ENCODE results near the gene SLC40A1. TPM values are rescaled to one million over a fixed set of nuclear protein-coding genes. Genes with fewer than 3 reads are reported as not detected.

SLC40A1 gene
- total RNA-seq, 1 donor from 2014 or later: 3.1 TPM

DNA sequence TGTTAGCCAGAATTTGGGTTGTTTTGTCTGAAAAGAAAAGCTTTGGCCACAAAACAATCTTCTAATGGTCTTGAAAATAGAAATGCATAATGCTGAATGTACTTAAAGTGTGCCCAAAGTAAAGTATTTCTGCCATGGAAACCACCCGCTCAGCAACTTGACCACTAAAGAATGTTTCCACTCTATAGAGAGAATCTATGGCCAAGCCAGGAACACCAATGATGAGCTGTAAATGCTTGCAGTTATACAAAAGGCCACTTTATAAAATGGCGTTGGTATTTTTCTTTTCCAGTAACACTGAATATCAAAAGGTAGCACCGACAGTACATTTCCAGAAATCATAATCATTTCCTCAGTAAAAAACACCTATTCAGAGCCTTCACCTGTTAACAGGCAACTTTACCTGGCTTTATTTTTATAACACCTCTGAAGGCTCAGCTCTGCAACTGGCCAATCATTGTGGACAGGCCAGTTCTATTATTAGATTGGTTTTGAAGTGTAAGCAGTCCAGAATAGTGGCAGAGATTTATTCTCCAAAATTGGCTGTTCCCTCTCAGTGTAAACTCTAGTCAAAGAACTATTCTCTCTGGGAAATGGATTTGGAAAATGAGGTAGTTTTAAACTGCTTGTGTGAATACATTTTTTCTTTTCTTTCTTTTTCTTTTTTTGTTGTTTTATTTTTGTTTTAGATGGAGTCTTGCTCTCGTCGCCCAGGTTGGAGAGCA lies 36.1 kb downstream of the SLC40A1 start:
- no peak overlapping the region for H3K4me3 ChIP-seq (ENCODE audit: insufficient read depth, low read depth, low read length)
- H3K4me2 ChIP-seq (ENCODE audit: low read length): no peak overlapping the region
- H4K20me1 ChIP-seq (ENCODE audit: insufficient read depth, low read length): no peaks in the 10 kb centered on the region
- H3K9me3 Mint-ChIP-seq (ENCODE audit: unreplicated experiment): no peaks in the 10 kb centered on the region
- H3K36me3 Mint-ChIP-seq (ENCODE audit: low read depth, unreplicated experiment): no peaks in the 10 kb centered on the region
- DNase-seq (ENCODE audit: low read depth) (no peak), FAIRE-seq (no peak)
- TF ChIP-seq, protein P1, sequence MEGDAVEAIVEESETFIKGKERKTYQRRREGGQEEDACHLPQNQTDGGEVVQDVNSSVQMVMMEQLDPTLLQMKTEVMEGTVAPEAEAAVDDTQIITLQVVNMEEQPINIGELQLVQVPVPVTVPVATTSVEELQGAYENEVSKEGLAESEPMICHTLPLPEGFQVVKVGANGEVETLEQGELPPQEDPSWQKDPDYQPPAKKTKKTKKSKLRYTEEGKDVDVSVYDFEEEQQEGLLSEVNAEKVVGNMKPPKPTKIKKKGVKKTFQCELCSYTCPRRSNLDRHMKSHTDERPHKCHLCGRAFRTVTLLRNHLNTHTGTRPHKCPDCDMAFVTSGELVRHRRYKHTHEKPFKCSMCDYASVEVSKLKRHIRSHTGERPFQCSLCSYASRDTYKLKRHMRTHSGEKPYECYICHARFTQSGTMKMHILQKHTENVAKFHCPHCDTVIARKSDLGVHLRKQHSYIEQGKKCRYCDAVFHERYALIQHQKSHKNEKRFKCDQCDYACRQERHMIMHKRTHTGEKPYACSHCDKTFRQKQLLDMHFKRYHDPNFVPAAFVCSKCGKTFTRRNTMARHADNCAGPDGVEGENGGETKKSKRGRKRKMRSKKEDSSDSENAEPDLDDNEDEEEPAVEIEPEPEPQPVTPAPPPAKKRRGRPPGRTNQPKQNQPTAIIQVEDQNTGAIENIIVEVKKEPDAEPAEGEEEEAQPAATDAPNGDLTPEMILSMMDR (IDR thresholded peaks at IDR 0.05; ENCODE audit: insufficient read depth, low read depth, low read length): no peak
- TF ChIP-seq EZH2 (IDR thresholded peaks at IDR 0.05; ENCODE audit: insufficient read depth, low read length): no peak
- peaks cover 11% of the 10 kb centered on the region for H3K4me1 Mint-ChIP-seq (ENCODE audit: low read depth, unreplicated experiment)
- H3K27me3 ChIP-seq (ENCODE audit: insufficient read depth, low read length): no peaks in the 10 kb centered on the region
- H3K79me2 ChIP-seq (ENCODE audit: insufficient read depth, low read length): no peaks in the 10 kb centered on the region
- H3K36me3 ChIP-seq (ENCODE audit: insufficient read depth, low read length): no peaks in the 10 kb centered on the region
- no peaks in the 10 kb centered on the region for H3K9me3 ChIP-seq (ENCODE audit: insufficient read depth, low read depth, low read length)
- no peak overlapping the region for H3K27ac Mint-ChIP-seq (ENCODE audit: unreplicated experiment)
- H3K9ac ChIP-seq (ENCODE audit: low read length): no peak overlapping the region
- no peak overlapping the region for H3K4me3 Mint-ChIP-seq (ENCODE audit: unreplicated experiment)
- H3K27ac ChIP-seq (ENCODE audit: low read depth, low read length): no peak overlapping the region
- H3K4me1 ChIP-seq (ENCODE audit: insufficient read depth, low read length): no peaks in the 10 kb centered on the region
- no peak overlapping the region for H2AFZ ChIP-seq (ENCODE audit: low read depth, low read length)
- no peaks in the 10 kb centered on the region for H3K27me3 Mint-ChIP-seq (ENCODE audit: low read depth, unreplicated experiment)

DNA sequence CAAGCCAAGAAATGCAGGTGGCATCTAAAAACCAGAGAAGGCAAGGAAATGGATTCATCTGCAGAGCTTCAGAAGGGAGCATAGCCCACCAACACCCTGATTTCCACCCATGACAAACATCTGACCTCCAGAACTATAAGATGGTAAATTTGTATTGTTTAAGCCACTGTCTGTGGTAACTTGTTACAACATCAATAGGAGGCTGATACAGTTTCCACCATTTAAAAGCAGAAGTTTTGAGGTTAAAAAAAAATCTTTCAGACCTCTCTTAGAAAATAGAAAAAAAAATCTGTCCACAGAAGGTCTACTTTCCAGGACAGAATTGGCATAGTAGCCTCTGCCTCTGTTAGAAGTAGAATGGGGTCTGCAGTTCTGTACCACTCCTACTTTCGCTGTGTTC lies 37.2 kb downstream of the SLC40A1 start:
- Mint-ChIP-seq H3K27ac (ENCODE audit: unreplicated experiment) (no peak overlapping the region), H3K4me1 (ENCODE audit: low read depth, unreplicated experiment) (peaks cover 1% of the 10 kb centered on the region), H3K36me3 (ENCODE audit: low read depth, unreplicated experiment) (no peaks in the 10 kb centered on the region), H3K27me3 (ENCODE audit: low read depth, unreplicated experiment) (no peaks in the 10 kb centered on the region), H3K4me3 (ENCODE audit: unreplicated experiment) (no peak overlapping the region), H3K9me3 (ENCODE audit: unreplicated experiment) (no peaks in the 10 kb centered on the region)
- Histone ChIP-seq H3K9me3 (ENCODE audit: insufficient read depth, low read depth, low read length) (no peaks in the 10 kb centered on the region), H3K4me3 (ENCODE audit: insufficient read depth, low read depth, low read length) (no peak overlapping the region), H3K27me3 (ENCODE audit: insufficient read depth, low read length) (no peaks in the 10 kb centered on the region), H3K4me1 (ENCODE audit: insufficient read depth, low read length) (no peaks in the 10 kb centered on the region), H2AFZ (ENCODE audit: low read depth, low read length) (no peak overlapping the region), H3K4me2 (ENCODE audit: low read length) (no peak overlapping the region), H3K9ac (ENCODE audit: low read length) (no peak overlapping the region), H3K27ac (ENCODE audit: low read depth, low read length) (no peak overlapping the region), H3K36me3 (ENCODE audit: insufficient read depth, low read length) (no peaks in the 10 kb centered on the region), H3K79me2 (ENCODE audit: insufficient read depth, low read length) (no peaks in the 10 kb centered on the region), H4K20me1 (ENCODE audit: insufficient read depth, low read length) (no peaks in the 10 kb centered on the region)
- no peak for TF ChIP-seq EZH2 (IDR thresholded peaks at IDR 0.05; ENCODE audit: insufficient read depth, low read length)
- TF ChIP-seq, protein P1 (IDR thresholded peaks at IDR 0.05; ENCODE audit: insufficient read depth, low read depth, low read length): no peak
- FAIRE-seq (no peak), DNase-seq (ENCODE audit: low read depth) (no peak)

DNA sequence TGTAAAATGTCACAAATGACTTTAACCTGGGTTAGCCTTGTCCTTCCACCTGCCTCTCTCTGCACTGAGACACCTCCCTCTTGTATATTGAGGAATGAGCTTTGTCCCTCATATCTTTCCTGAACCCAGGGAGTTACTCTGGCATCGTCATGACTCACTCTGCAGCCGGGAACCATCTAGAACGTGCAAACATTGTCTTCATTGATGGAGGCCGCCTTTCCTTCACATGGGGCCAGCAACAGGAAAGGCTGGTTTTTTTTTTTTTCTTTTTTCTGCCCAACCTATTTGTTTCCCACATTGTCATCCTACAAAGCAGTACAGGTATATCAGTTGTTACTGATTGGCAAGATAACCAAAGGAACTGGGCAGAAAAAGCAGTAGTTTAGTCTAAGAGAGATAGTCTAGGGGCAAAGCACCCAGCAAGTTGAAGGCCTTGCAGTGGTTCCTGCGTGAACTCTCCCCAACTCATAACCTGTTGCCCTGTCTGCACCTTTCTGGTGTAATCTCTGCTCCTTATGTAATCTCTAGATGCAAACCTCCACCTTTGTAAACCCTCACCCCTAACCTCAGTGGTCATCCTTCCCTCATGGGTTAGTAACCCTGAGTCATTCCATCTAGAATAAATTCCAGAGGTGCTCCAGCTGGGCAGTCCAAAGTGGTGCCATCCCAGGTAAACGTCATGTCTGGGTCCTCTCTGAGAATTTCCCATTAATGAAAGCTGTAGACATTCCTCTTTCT lies 38.3 kb downstream of the SLC40A1 start:
- Histone ChIP-seq H2AFZ (ENCODE audit: low read depth, low read length) (no peak overlapping the region), H3K27ac (ENCODE audit: low read depth, low read length) (no peak overlapping the region), H3K4me2 (ENCODE audit: low read length) (no peak overlapping the region), H3K79me2 (ENCODE audit: insufficient read depth, low read length) (no peaks in the 10 kb centered on the region), H3K36me3 (ENCODE audit: insufficient read depth, low read length) (no peaks in the 10 kb centered on the region), H4K20me1 (ENCODE audit: insufficient read depth, low read length) (no peaks in the 10 kb centered on the region), H3K27me3 (ENCODE audit: insufficient read depth, low read length) (no peaks in the 10 kb centered on the region), H3K4me1 (ENCODE audit: insufficient read depth, low read length) (no peaks in the 10 kb centered on the region), H3K9me3 (ENCODE audit: insufficient read depth, low read depth, low read length) (no peaks in the 10 kb centered on the region), H3K9ac (ENCODE audit: low read length) (no peak overlapping the region), H3K4me3 (ENCODE audit: insufficient read depth, low read depth, low read length) (no peak overlapping the region)
- FAIRE-seq (no peak), DNase-seq (ENCODE audit: low read depth) (no peak)
- no peaks in the 10 kb centered on the region for H3K9me3 Mint-ChIP-seq (ENCODE audit: unreplicated experiment)
- H3K4me3 Mint-ChIP-seq (ENCODE audit: unreplicated experiment): no peak overlapping the region
- no peak overlapping the region for H3K27ac Mint-ChIP-seq (ENCODE audit: unreplicated experiment)
- H3K27me3 Mint-ChIP-seq (ENCODE audit: low read depth, unreplicated experiment): no peaks in the 10 kb centered on the region
- no peaks in the 10 kb centered on the region for H3K36me3 Mint-ChIP-seq (ENCODE audit: low read depth, unreplicated experiment)
- TF ChIP-seq, protein P1 (IDR thresholded peaks at IDR 0.05; ENCODE audit: insufficient read depth, low read depth, low read length): no peak
- TF ChIP-seq EZH2 (IDR thresholded peaks at IDR 0.05; ENCODE audit: insufficient read depth, low read length): no peak
- H3K4me1 Mint-ChIP-seq (ENCODE audit: low read depth, unreplicated experiment): peaks cover 1% of the 10 kb centered on the region

Data from astrocyte (in vitro differentiated cells and primary cell).